HG03103 (cell line): ENCODE results near the gene RBPMS2.

ENCODE experiments used
- ATAC-seq: cut with Tn5 transposase; IDR thresholded peaks from one replicate; pipeline ENCODE4 v1.9.1; 2021; ENCODE audit warnings: low read depth; ENCODE audit not compliant: unreplicated experiment

The RBPMS2 gene

GRCh38 chr15:64791401-64791800, 16.0 kb upstream of the RBPMS2 start:
- ATAC-seq, result no peak

DNA sequence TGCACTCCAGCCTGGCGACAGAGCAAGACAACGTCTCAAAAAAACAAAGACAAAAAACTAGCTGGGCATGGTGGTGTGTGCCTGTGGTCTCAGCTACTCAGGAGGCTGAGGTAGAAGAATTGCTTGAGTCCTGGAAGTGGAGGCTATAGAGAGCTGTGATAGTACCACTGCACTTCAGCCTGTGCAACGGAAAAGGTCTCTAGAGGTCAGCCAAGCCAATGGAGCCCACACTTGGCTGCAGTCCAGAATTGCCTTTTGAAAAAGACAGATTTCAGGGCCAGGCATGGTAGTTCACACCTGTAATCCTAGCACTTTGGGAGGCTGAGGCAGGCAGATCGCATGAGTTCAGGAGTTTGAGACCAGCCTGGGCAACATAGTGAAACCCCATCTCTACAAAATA, 8.4 kb upstream of the RBPMS2 start:
- ATAC-seq, result no peak

- no peak for ATAC-seq
Measured at GRCh38 chr15:64782751-64783150, 7.4 kb upstream of the RBPMS2 start.

GRCh38 chr15:64781299-64781698, 5.9 kb upstream of the RBPMS2 start:
- ATAC-seq, result no peak

DNA sequence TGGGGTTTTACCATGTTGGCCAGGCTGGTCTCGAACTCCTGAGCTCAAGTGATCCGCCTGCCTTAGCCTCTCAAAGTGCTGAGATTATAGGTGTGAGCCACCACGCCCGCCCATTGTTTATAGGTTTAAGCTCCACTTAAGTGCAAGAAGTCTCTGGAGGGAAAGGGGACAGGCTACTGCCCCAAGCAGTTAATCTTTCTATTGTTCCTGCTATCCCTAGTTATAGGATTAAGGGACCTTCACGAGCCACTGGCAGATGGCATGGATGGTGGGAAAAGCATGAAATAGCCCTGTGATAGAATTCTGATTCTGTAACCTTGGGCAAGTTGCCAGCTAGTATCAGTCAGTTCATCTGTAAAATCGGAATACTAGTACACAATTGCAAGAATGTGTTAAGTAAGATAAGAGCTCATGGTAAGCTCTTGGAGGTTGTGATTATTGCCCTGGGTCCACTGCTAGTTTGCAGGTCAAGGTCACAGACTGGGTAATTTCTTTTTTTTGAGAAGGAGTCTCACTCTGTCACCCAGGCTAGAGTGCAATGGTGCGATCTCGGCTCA, 5.3 kb upstream of the RBPMS2 start:
- ATAC-seq, result no peak

DNA sequence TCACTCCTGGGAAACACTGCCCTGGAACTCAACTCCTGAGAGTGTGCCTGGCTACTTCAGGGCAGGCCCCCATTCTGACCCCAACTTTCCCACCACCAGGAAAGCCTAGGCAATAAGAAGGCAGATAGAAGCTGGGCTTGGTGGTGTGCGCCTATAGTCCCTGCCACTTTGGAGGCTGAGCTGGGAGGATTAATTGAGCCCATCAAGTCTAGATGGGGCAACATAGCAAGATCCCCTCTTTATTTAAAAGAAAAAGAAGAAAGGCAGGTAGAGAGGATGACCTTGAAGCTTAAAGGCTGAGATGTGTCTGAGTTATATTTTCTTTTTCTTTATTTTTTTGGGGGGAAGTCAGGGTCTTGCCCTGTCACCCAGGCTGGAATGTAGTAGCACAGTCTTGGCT, 4.2 kb upstream of the RBPMS2 start:
- ATAC-seq, result no peak

DNA sequence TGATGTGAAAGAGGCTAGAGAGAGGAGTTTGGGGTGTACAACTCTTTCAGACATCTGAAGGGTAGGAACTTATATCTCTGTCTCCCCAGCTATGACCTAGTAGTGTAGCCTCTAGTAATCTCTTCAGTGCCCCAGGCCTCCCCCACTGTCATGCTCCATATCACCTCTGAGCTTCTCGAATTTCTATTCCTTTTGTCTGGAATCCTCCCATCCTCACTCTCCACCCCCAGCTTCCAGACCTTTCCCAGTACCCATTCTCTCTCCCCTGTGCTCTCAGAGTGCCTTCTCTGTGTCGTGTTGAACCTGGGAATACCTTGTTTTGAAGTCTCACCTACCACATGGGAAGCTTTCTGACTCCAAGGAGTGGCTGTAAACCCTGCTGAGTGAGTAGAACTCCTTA, 3.6 kb upstream of the RBPMS2 start:
- ATAC-seq, result no peak

- no peak for ATAC-seq
Measured at GRCh38 chr15:64776402-64776786, 1.0 kb upstream of the RBPMS2 start.

GRCh38 chr15:64774629-64775493, 528 bp downstream of the RBPMS2 start:
- no peak for ATAC-seq

DNA sequence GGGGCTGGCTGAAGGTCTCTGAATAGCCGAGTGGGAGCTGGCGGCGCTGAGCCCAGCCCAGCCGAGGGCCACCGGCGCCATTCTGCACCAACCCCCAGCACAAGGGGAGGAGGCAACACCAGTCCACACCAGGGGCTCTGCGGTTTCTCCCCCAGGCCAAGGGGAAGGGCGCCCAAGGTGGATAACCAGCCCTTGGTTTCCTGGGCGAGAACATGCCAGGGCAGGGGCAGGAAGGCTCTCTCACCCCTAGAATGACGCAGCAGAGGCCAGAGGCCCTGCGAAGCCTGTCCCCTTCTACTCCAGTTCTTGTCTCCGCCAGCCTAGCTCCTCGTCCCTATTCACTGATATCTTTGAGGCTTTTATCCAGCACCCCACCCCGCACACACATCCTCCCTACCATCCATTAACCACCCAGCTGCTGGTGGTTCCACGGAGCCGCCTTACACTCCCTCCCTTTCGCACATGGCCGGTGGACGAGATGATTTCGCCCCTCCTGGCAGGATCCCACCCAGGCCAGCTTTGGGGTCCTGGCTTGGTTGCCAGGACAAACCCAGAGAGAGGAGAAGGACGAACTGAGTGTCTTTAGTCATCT, 1.3 kb downstream of the RBPMS2 start:
- ATAC-seq, result no peak

DNA sequence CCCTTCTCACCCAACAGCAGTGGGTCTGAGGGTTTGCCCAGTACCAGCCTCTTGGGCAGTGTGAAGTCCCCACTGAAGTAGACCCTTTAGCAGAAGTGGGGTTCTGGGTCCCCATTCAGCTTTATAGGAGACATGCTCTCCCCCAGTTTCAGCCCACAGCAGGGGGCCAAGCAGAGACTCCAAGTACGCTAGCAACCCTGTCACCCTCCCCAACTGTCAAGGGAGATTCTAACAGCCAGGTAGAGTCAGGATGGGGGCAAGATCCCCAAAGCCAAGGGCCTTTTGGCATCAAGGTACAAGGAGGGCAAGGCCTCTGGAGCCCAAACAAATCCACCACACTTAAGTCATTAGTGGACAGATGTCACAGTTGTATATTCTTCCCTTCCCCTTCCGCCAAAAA, 1.8 kb downstream of the RBPMS2 start:
- no peak for ATAC-seq

GRCh38 chr15:64772964-64773363, 2.4 kb downstream of the RBPMS2 start:
- ATAC-seq, result no peak

DNA sequence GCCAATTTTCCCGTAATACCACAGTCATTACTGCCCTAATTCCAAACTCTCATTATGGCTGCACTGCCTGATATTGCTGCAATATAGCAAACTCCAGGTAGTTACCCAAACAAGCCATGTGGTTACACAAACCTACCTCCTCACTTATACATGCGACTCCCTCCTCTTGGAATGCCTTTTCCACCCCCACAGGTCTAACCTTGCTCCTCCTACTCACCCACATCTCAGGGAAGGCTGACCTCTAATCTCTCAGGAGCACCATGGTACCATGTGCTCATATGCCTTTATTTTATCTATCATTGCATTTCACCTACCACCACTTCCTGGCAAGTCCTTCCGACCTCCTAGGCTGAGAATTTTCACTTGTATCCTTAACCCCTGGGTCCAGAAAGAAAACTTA, 2.9 kb downstream of the RBPMS2 start:
- ATAC-seq, result no peak

DNA sequence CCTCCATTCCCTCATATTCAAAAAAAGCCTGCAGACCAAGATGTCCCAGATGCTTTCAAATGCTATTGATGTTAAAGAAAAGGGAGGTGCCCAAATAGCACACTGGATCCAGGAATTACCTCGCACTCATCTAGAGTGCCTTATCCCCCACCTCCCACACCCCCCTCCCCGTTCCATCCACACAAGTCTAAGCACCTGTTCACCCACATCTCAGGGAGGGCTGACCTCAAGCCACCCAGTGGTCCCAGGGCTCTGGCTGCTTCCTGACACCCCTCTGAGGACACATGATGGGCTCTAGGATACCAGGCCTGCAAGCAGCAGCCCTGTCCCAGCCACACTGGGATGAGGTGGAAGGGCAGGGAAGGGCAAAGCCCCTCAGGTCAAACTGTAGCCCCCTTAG, 4.8 kb downstream of the RBPMS2 start:
- no peak for ATAC-seq

- ATAC-seq, result no peak
Measured at GRCh38 chr15:64767203-64767602, 8.2 kb downstream of the RBPMS2 start.

DNA sequence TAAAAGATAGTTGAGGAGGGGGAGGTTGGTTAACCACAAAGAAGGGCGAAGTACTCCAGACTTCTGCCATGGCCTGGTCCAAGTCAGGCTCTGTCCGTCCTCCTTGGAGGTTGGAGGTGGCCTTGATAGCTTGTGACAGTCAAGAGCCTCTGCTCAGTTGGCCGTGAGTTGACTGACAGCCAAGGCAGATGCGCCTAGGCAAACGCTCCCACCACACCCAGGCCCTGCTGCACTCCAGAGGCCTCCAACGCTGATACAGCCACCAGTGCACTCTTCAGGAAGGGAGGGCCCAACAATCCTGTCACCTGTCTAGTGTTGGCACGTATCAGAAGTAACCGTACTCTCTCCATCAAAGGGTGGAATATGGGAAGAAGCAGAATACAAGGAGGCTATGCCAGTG, 9.3 kb downstream of the RBPMS2 start:
- ATAC-seq, result no peak

DNA sequence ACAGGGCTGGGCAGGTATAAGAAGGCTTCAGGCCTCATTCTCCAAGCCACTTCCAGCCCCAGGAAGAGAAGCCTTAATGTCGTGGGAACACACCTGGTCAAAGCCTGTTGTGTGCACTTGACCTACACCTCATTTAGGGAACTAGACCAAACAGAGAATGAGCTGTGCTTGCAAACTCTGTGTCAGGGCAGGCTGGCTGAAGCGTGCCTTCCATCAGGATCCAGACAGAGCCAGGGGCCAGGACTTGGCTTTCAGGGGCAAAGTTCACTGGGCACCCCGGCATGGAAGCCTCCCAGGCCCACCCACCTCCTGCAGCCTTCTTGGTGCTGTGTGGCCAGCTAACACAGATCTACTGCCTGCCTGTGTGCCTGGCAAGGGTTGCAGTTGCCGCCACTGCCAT, 11.5 kb downstream of the RBPMS2 start:
- no peak for ATAC-seq

- ATAC-seq, result no peak
Measured at GRCh38 chr15:64763462-64763861, 11.9 kb downstream of the RBPMS2 start.

GRCh38 chr15:64763021-64763420, 12.4 kb downstream of the RBPMS2 start:
- ATAC-seq, result no peak

DNA sequence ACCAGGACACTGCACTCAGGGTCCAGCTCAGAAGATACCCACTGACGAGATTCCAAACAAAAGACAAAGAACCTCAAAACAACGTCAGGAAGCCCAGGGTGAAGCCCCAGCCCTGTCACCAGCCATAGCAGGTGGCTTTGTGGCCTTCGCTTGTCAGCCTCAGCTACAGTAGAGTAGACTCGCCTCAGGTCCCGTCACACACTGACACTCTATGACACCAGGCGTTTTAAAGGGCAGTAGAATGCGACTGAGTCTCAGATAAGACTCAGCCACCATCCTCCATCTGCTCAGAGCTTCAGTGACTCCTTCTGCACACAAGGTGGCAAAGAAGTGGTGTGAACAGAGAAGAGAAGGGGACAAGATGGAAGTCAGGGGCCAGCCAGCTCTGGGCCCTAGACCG, 12.8 kb downstream of the RBPMS2 start:
- ATAC-seq, result no peak

- ATAC-seq, result no peak
Measured at GRCh38 chr15:64761156-64761555, 14.2 kb downstream of the RBPMS2 start.

DNA sequence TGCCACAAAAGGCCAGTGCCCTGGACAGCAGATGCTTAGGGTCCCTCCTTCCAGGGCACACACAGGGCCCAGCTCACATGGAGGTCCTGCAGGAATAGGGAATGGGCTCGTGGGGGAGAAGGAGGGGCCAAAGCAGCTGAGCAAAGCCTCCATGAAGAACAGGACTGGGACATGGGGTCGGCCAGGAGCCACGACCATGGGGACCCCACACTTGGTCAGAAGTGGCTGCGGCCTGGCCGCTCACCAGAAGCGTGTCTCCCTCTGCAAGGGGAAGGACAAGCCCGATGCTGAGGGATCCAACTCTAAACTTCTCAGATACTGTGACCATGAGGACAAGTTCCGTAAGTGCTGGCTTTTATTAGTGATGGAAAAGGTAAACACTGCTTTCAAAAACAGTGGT, 15.3 kb downstream of the RBPMS2 start:
- ATAC-seq, result no peak
